ENCODE results near the gene CPNE1. TPM values are rescaled to one million over a fixed set of nuclear protein-coding genes. Genes with fewer than 3 reads are reported as not detected.
A peak's percentile ranks its signal among the peaks of the same experiment; 100 is the strongest.

The CPNE1 gene
- total and polyA plus RNA-seq, 10 of the 15 experiments (the other 5 are each of a cell fraction or from before 2014, with no cell fraction given): 84.9 to 209 (median 146) TPM

GRCh38 chr20:35699957-35700624 lies 35.4 kb upstream of the CPNE1 start:
- no TSS peak for BruUV-seq (replicated peaks)
- no peak for ATAC-seq
- peak overlapping the region; percentile 87 for H3K27ac ChIP-seq (ENCODE audit: control insufficient read depth, insufficient read depth)
- peaks cover 11% of the 10 kb centered on the region; the same call in 1 of the 2 replicates for H3K4me1 ChIP-seq (ENCODE audit: control insufficient read depth, insufficient read depth, low read length)
- intact Hi-C loops (cut with micrococcal nuclease; ENCODE audit: unreplicated experiment) (loop anchor here (2.0 to 5.0 kb wide), 2 partner anchors 98 to 237 kb away; no protein-coding TSS in a partner anchor), in situ Hi-C loops (cut with MboI) (no loop called here)
- H3K4me2 ChIP-seq (ENCODE audit: control insufficient read depth, insufficient read depth): peak overlapping the region; percentile 94
- H3K4me3 ChIP-seq: peak overlapping the region; percentile 71
- peaks cover 27% of the 10 kb centered on the region for H3K79me2 ChIP-seq (ENCODE audit: control insufficient read depth, insufficient read depth, low read length)
- no peak for TF ChIP-seq MEF2B (IDR thresholded peaks at IDR 0.05; ENCODE audit: partially characterized antibody, poor library complexity, severe bottlenecking)
- TF ChIP-seq TCF3 (IDR thresholded peaks at IDR 0.05; ENCODE audit: borderline replicate concordance, insufficient read depth, low read depth, low read length): no peak
- no peak for TF ChIP-seq STAT3 (IDR thresholded peaks at IDR 0.05; ENCODE audit: low read depth, low read length)
- H4K20me1 ChIP-seq (ENCODE audit: control insufficient read depth, insufficient read depth): no peaks in the 10 kb centered on the region; the same call in 1 of the 2 replicates
- peak overlapping the region; percentile 97 for H2AFZ ChIP-seq (ENCODE audit: control insufficient read depth, low read depth, low read length)
- H3K36me3 ChIP-seq (ENCODE audit: control insufficient read depth in 2 of 2, insufficient read depth in 2 of 2, low read length in 1 of 2): peaks cover 4 to 31% of the 10 kb centered on the region in 2 experiments
- 2% methylated on average over 6 of the region's 6 CpGs for WGBS (ENCODE audit: insufficient coverage, insufficient replicate concordance, low lambda C conversion rate, missing lambda C conversion rate)
- peak overlapping the region; percentile 96 for H3K9ac ChIP-seq (ENCODE audit: control insufficient read depth, insufficient read depth, low read length)
- RAD21 ChIA-PET (ENCODE audit: unreplicated experiment): interaction anchor here (1.2 to 1.5 kb wide), 2 partner anchors 36 to 40 kb away, joined by 3 to 4 read pairs; no protein-coding TSS in a partner anchor
- H3K9me3 ChIP-seq (replicated peaks; ENCODE audit: control insufficient read depth, insufficient read depth, low read length): no peaks in the 10 kb centered on the region
- H3K27me3 ChIP-seq (replicated peaks in 1 of 2; ENCODE audit: control insufficient read depth in 2 of 2, insufficient read depth in 2 of 2, low read length in 1 of 2): no peaks in the 10 kb centered on the region
- CTCF ChIA-PET: interaction anchor here (1.1 to 1.6 kb wide), 8 partner anchors 9 to 159 kb away, joined by 3 to 4 read pairs (median 3); partner anchors contain the start of gene RBM39
- FAIRE-seq: no peak
- DNase-seq (ENCODE audit: low read depth, low spot score): no peak
- POLR2A ChIA-PET: interaction anchor here (2.0 to 3.6 kb wide), 3 partner anchors 12 to 43 kb away, joined by 4 to 20 read pairs (median 10); partner anchors contain the start of gene RBM39
- SMC1A ChIA-PET (ENCODE audit: uncharacterized antibody, unreplicated experiment): interaction anchor here (1.0 to 1.2 kb wide), 3 partner anchors 10 to 43 kb away, joined by 3 to 4 read pairs (median 4); no protein-coding TSS in a partner anchor

Measured in GM12878 (cell line).